GM18502 (cell line): ENCODE measurements around the gene AGL.
"Not testable (repeated sequence)": the region's sequence is repeated elsewhere in the genome, so short reads cannot be mapped to it uniquely, and the experiment has no call there.

Source experiments
- ATAC-seq: cut with Tn5 transposase; IDR thresholded peaks from one replicate; pipeline ENCODE4 v1.9.1; 2021; ENCODE audit warnings: mild to moderate bottlenecking; ENCODE audit not compliant: unreplicated experiment, poor library complexity

The AGL gene

DNA sequence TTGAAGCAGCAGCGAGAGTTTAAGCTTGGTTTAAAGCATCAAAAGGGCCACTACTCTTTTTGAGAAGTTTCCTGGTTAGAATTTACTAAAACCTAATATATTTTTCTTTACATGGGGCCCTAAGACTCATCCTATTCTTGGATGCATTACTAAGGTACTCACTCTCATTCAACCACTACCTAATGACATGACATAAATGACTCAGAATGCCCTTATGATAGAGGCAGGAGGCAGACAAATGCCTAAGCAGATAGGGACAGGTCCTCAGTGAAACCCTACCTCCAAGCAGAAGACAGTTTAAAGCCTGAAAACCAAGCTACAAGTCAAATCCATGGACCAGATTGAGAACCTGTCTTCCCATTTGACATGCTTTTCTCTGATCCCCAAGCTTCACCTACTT, 85.4 kb downstream of the AGL start:
- no peak for ATAC-seq

DNA sequence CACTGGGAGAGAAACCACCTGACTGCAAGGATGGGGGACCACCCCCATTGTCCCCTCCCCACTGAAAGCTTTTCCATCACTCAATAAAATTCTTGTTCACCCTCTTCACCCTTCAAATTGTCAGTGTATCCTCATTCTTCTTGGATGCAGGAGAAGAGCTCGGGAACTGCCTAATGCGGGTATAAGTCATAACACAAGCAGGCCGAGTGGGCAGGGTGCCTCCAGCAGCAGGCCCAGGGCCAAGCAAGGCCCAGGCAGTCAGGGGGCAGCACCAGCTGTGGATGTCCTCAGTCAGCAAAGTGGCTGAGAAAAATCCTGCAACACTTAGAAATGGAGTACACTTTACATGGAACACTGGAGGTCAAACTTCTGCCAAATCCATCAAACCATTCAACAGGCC, 85.9 kb downstream of the AGL start:
- ATAC-seq, result no peak

DNA sequence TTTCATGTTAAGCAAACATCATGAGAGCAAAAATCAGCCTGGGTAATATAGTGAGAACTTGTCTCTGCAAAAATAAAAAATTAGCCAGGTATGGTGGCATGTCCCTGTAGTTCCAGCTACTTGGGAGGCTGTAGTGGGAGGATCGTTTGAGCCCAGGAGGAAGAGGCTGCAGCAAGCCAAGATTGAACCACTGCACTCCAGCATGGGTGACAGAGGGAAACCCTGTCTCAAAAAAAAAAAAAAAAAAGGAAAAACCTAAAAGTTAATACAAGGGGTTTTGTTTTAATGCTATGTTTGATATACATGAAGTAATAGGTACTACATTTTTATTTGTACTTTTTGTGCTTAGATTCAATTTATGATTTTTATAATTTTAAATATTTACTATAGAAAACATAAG, 92.6 kb downstream of the AGL start:
- no peak for ATAC-seq

DNA sequence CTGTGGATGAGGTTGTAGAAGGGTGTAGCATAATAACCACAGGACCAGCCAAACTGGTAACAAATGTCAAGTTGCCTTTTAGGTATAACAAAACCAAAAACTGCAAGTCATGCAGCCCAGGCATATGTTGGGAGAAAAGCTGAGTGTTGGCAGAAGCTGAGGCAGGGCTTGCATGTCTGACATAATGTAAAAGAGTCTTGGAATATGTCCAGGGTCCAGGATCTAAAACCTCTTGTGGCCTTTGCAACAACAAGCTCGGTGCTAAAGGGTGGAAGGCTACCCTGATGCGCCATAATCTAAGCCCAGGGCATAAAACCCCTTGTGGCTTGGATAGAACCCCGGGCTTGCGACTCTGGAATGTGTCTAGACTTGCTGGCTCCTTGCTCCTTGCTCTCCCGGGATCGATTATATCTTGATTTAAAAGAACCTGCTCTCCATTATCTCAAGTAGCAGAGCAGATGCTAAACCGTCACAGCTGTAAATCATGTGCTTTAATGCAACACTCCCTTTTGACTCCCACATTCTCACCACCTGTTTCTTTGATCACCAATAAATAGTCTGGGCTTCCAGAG, 93.1 kb downstream of the AGL start:
- ATAC-seq, result no peak

DNA sequence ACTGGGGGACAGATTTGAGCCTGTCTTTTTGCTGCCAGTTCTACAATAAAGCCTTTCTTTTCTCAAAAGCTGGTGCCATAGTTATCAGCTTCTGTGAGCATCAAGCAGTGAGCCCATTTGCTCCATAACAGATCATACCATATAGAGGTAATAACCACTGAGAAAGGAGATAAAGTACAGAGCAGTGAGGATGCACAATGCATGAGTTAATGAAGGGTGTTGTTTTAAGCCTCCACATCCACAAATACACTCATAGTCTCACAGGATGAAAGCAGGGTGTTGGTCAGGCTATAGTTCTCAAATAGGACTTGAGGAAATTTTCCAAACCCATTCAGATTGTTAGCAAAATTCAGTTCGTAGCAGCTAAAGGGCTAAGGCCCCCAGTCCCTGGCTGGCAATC, 94.0 kb downstream of the AGL start:
- no peak for ATAC-seq

DNA sequence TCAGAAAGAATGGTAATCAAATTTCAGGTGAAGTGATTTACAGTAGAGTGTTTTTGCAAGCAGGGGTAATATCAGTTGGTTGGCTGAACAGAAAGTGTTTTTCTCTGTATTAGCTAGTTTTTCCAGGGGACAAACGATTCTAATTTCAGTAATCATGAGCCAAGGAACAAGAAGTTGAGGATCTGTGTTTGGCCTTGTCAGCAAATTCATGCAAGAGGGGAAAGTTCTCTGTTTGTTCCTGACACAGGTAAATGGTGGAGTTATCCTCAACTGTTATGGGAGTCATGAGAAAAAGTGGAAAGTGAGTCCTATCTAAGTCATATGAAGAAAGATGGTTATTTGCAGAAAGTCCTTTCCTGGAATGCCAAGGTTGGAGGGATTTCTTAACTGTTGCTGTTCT, 95.0 kb downstream of the AGL start:
- no peak for ATAC-seq

DNA sequence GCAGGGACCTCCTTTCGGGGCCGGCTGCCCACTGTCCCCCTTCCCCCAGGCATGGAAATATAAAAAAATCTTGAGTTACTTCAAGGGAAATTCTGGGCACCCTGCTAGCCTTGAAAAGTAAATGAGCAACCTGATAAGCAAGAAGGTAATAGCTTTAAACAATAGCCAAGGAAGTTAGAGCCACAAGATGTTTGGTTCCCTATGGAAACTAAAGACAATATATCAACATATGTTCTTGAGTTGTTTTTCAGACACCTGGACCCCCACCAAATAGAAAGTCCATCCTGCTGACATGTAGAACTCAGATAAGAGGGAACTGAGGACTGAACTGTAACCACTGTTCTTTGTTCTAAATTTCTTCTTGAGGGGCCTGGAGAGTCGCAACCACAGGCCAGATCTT, 100.3 kb downstream of the AGL start:
- no peak for ATAC-seq

DNA sequence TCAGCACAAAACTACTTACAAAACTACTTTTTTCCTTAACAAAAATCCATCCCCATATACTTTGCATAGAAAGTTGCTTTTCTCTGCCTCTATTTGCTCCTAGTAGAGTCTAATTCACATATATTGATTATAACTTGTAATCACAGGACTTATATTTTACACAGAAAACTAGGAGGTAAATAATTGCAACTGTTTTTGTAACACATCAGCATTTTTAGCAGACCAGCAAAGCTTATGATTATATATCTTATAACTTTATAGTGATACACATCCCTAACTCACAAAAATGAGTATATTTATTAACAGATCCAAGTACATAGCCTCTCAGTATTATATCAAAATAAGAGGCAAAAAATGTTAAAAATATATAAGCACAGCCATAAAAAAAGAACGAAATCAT, 102.4 kb downstream of the AGL start:
- no peak for ATAC-seq

DNA sequence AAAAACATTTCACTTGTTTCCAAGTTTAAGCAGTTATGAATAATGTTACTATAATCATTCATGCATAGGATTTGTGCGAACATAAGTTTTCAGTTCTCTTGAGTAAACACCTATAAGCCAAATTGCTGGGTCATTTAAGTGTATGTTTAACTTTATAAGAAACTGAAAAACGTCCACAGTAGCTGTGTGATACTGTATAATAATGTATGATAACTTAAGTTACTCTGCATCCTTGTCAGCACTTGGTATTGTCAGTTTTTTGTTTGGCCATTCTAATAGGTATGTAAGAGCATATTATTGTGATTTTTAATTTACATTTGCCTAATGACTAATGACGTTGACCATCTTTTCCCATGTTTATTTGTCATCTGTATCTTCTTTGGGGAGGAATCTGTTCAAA, 105.2 kb downstream of the AGL start:
- no peak for ATAC-seq

DNA sequence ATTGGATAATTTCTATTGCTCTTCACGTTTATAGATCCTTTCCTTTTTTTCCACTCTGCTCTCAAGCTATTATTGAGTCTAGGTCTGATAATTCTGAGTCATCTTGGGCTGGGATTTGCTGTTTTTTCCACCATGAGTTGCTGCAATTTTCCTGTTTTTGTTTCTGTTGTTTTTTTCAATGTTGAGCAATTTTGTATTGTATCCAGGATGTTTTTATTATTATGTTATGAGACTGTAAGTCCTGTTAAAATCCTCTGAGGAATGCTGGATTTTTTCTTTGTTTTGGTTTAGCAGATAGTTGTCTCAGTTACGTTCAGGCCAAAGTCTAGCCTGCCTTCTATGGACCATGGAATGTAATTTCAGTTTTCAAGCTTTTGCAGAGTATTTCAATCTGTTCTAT, 106.6 kb downstream of the AGL start:
- no peak for ATAC-seq

DNA sequence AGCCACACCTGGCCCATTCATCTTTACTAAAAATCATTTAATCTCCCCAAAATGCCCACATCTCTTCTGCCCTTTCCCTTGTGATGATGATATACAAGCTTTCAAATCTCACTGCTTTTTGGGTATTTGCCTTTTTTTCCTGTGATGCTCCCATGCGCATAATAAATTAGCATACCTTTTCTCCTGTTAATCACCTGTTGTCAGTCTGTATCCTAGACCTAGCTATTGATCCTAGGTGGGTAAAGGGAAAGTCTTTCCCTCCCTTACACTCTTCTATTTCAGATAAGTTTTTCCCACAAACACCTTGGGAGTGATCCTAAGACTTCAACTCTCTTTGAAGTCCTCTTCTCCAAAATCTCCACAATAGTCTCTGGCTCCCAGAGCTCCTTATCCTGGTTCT, 107.7 kb downstream of the AGL start:
- ATAC-seq, result no peak

DNA sequence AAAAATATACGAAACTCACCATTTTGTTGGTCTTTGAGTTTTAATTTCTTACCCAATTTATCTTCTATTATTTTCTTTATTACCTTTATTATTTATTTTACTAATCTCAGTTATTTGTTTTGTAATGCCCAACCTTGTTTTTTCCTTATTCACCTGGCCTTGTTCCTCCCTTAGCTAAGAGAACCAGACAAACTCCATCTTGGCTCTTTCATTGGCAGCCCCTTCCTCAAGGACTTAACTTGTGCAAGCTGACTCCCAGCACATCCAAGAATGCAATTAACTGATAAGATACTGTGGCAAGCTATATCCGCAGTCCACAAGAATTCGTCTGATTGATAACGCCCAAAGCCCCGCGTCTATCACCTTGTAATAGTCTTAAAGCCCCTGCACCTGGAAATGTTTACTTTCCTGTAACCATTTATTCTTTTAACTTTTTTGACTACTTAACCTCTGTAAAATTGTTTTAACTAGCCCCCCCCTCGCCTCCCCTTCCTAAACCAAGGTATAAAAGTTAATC, 109.1 kb downstream of the AGL start:
- not testable (repeated sequence) for ATAC-seq

DNA sequence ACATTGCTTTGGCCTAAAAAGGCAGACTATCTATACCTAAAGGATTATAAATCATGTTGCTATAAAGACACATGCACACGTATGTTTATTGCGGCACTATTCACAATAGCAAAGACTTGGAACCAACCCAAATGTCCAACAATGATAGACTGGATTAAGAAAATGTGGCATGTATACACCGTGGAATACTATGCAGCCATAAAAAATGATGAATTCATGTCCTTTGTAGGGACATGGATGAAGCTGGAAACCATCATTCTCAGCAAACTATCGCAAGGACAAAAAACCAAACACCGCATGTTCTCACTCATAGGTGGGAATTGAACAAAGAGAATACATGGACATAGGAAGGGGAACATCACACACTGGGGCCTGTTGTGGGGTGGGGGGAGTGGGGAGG, 110.1 kb downstream of the AGL start:
- ATAC-seq, result not testable (repeated sequence)

DNA sequence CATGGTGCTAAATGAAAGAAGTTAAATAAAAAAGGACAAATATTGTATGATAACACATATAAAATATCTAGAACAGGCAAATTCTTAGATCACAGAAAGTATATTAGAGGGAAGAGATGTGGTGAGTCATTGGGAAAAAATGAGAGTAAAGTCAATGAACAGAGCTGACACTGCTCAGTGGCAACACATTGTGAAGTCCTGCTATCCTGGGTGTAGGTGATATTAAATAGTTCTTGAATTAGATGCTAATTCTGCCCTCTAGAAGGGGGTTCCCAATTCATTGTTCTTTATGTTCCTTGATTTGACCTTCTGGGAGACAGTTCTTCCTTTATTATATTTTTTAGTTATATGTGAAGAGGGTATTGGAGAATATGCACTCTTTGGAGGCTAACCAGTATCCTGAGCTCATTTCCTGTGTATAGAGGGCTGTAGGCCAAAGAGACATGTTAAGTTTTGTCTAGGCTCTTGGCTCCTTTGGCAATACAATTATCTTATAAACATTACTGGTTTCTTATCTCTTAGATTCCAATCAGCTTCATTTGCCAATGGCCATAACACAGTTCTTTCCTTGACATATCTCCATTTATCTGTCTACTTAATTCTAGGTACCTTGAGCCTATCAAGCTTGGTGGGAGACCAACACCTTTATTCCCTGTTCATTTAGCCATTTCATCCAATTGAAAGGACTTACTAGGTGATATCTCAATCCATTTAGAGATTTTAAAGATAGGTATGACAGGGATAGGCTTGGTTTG, 113.1 kb downstream of the AGL start:
- ATAC-seq, result no peak

DNA sequence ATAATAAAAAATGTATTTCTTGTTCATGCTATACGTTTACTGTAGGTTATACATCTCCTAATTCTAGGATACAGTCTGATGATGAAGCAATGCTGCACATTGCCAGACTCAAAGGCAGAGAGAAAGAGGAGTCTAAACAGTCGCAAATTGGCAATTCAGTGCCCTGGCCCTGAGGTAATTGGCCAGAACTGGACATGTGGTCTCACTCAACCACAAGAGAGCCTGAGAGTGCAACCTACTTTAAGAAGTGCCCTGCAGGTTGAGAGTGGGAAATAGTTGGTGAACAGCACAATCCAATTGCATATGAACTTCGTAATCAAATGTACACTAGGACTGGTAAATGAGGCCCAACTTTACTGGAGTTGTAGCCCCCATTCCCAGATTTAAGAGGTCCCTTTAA, 114.6 kb downstream of the AGL start:
- no peak for ATAC-seq

DNA sequence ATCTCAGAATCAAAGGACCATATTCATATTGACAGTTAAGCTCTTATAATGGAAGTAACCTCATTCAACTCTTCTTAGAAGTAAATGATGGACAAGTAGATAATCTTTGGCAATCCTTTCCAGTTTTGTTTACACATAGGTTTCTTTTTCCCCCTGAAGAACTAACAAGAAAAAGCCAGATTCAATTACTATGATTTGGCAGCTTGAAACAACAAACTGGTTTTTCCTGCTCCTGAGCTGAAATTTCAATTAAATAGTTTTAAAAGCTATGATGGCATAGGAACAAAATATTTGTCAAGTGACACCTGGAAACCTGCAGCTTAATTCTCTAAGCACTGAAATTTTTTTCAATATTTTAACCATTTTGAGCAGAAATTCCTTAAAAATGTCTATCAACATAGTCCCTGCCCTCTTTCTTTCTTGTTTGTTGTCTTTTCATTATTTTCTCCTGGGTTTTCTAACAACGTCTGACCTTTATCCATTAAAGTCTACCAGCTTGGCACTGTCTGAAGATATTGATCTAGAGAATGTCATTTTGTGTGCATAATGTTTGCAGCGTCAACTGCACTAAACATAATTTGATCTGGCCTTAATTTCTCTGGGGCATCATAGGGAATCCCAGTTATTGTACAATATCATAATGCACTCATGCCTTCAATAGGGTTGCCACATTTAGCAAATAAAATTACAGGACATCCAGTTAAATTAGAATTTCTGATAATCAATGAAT, 115.7 kb downstream of the AGL start:
- no peak for ATAC-seq

DNA sequence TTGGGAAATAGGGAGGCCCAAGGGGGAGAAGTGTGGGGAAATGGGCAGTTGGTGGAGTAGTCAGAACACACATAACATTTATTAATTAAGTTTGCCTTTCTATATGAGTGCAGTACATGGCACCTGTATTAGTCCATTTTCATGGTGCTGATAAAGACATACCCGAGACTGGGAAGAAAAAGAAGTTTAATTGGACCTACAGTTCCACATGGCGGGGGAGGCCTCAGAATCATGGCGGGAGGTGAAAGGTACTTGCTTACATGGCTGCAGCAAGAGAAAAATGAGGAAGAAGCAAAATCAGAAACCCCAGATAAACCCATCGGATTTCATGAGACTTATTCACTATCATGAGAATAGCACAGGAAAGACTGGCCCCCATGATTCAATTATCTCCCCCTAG, 118.1 kb downstream of the AGL start:
- no peak for ATAC-seq

DNA sequence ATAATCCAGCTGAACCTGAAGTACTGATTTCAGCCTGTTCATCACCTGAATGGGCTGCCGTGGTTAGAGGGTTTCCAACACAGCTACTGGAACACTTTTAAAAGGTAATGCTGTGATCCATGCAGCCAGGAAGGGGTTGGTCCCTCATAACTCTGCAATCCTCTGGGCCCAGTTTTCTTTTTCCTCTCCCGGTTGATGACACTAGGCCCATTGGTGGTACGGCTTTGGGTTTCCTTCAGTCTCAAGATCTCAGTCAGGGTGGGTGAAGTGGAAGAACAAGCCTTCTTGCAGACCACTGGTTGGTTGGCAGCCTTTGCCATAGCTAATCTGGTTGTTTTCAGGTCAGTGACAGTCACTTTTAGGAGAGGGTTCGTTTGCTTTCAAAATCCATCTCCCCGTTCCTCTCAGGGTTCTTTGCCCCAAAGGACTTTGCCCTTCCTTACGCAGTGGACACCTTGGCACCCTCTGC, 119.1 kb downstream of the AGL start:
- ATAC-seq, result no peak

DNA sequence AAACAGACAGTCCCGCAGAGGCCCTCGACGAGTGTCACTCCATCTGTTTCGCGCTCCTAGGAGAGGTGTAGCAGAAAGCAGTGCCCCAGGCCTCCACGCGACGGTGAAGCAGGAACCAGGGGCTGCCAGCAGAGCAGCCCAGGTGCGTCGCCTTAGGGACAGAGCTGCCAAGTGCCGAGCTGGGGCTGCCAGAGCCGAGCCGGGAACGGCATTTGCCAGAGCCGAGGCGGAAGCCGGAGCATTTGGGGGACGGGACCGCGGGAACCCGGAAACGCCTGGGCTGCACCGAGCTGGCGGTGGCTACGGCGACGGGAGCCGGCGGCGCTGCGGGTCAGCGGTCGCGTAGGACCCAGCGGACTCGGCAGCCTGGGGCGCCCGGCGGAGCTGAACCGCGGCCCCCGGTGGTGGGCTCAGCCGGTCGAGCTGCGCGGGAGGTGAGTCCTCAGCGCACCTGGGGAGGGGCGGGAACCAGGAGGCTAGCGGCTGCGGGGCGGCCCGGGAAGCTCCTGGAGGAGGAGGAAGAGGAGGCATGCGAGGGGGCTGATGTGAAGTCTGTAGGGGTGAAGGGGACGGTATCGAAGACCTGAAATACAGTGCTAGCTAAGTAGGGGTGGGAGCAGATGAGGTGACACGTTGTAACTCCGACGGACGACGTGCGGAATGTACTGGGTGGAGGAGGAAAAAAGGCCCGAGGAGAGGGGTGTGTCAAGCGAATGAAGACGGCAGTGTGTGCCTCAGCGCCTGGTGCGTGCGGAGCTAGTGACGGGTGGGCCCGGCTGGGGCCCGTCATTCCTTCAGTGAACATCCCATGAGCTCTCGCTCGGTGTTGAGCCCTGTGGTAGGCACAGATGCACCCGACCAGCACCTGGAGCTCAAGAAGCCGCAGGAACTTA, 119.8 kb downstream of the AGL start, which contains the start of gene SLC35A3:
Gene SLC35A3 (plus strand): TSS at position 268 of the 893 bp plus-strand sequence. CDS start 23,559 bp downstream, outside the sequence.
- peak; percentile 90 for ATAC-seq

DNA sequence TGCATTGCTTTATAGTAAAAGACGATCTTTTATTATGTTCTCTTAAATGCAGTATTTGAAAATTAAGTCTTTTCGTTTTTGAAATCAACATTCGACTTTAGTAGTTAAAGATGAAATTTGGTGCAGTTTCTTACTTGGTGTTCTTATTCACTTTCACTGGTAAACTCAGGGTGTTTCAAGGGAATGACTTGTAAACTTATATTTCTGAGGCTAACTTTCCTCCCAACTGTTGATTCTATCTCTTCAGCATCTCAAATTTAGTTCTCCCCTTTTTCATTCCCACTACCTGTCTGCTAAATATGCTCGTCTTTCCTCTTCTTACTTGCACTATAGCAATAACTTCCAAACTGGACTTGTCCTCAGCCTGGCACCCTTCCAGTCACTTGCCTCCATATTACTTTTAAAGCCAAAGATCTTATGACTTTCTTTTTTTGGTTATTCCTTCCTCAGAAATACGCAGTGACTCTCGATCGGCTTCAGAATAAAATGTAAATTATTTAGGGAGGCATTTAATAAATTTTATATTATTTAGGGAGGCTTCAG, 120.6 kb downstream of the AGL start:
- no peak for ATAC-seq
